PC-3 (cell line): ENCODE measurements around the gene MCF2L2. TPM values are rescaled to one million over a fixed set of nuclear protein-coding genes. Genes with fewer than 3 reads are reported as not detected.
"Not testable (repeated sequence)": the region's sequence is repeated elsewhere in the genome, so short reads cannot be mapped to it uniquely, and the experiment has no call there.

Source experiments
- ATAC-seq: fragments of 200-7000 bp; cut with Tn5 transposase; 2 replicates; pipeline ENCODE4 v1.9.1; 2020; ENCODE audit warnings: mild to moderate bottlenecking, moderate library complexity
- BruUV-seq: library from RNA; stranded (reverse); fragments of 400-500 nt; replicated peaks from 2 replicates; lab custom pipeline; 2021; lab: Mats Ljungman, UMichigan
- CTCF ChIA-PET: fragments of 300-600 bp; sonication (Branson Sonifier 250); formaldehyde crosslinking; loops from one replicate; lab custom pipeline; 2022; ENCODE audit warnings: antibody characterized with exemption; lab: Charles Lee
- POLR2A ChIA-PET: fragments of 300-600 bp; sonication (Branson Sonifier 250); formaldehyde crosslinking; loops from one replicate; lab custom pipeline; 2022; ENCODE audit warnings: antibody characterized with exemption; ENCODE audit not compliant: unreplicated experiment; lab: Charles Lee
- DNase-seq: peaks from one replicate; pipeline ENCODE4 v3.0.0-alpha.2; 2015
- H2AFZ ChIP-seq: fragments of 300-600 bp; sonication (generic); 2 replicates; pipeline ENCODE4 v1.6.0; 2016; ENCODE audit warnings: antibody characterized with exemption, low read length
- H3F3A ChIP-seq: fragments of 300-600 bp; sonication (generic); one replicate; pipeline ENCODE4 v1.6.0; 2017; ENCODE audit warnings: antibody characterized with exemption, low read length, control low read depth, mild to moderate bottlenecking; ENCODE audit not compliant: unreplicated experiment
- H3K27ac ChIP-seq: fragments of 300-600 bp; sonication (generic); 2 replicates; pipeline ENCODE4 v1.5.1; 2016; ENCODE audit warnings: mild to moderate bottlenecking, low read length
- H3K27me3 ChIP-seq: fragments of 300-600 bp; sonication (generic); 2 replicates; pipeline ENCODE4 v1.6.1; 2016; ENCODE audit warnings: low read length, mixed read lengths
- H3K36me3 ChIP-seq: fragments of 300-600 bp; sonication (generic); 2 replicates; pipeline ENCODE4 v1.6.1; 2016; ENCODE audit warnings: low read depth, mixed run types, low read length, mixed read lengths
- H3K4me1 ChIP-seq: fragments of 300-600 bp; sonication (generic); 2 replicates; pipeline ENCODE4 v1.5.1; 2016; ENCODE audit warnings: low read length; ENCODE audit not compliant: insufficient read depth
- H3K4me2 ChIP-seq: fragments of 300-600 bp; sonication (generic); 2 replicates; pipeline ENCODE4 v1.6.0; 2016; ENCODE audit warnings: low read length
- H3K4me3 ChIP-seq: fragments of 300-600 bp; sonication (generic); 2 replicates; pipeline ENCODE4 v1.5.1; 2016; ENCODE audit warnings: mild to moderate bottlenecking, low read length, mixed read lengths
- H3K79me2 ChIP-seq: fragments of 300-600 bp; sonication (generic); 2 replicates; pipeline ENCODE4 v1.6.1; 2017; ENCODE audit warnings: low read length, mixed read lengths
- H3K9ac ChIP-seq: fragments of 300-600 bp; sonication (generic); 2 replicates; pipeline ENCODE4 v1.6.0; 2016; ENCODE audit warnings: mild to moderate bottlenecking, low read length
- H3K9me2 ChIP-seq: fragments of 300-600 bp; sonication (generic); replicated peaks from 2 replicates; pipeline ENCODE4 v1.6.1; 2016; ENCODE audit warnings: mixed run types, low read length, mixed read lengths
- H3K9me3 ChIP-seq: fragments of 300-600 bp; sonication (generic); 2 replicates; pipeline ENCODE4 v1.6.1; 2016; ENCODE audit warnings: low read length, mixed read lengths
- H4K20me1 ChIP-seq: fragments of 300-600 bp; sonication (generic); 2 replicates; pipeline ENCODE4 v1.6.1; 2016; ENCODE audit warnings: low read length, mixed read lengths
- EZH2 ChIP-seq: fragments of 300-600 bp; sonication (generic); IDR thresholded peaks from one replicate; pipeline ENCODE4 v1.6.1; 2017; ENCODE audit warnings: antibody characterized with exemption, mild to moderate bottlenecking, low read length; ENCODE audit not compliant: unreplicated experiment
- EZH2phosphoT487 ChIP-seq: fragments of 300-600 bp; sonication (generic); IDR thresholded peaks from 2 replicates; pipeline ENCODE4 v1.6.1; 2018; ENCODE audit warnings: mild to moderate bottlenecking, antibody characterized with exemption, low read length, borderline replicate concordance
- intact Hi-C: fragments of 100-400 bp; cut with micrococcal nuclease; formaldehyde crosslinking; loops from 2 replicates; pipeline ENCODE4 v1.9.0; 2023
- total RNA-seq: library from RNA; depleted of rRNA; stranded (reverse); fragments of >200 nt; gene quantifications from 2 replicates; pipeline ENCODE4 v1.2.3, GENCODE V29; 2014
- TF ChIP-seq, protein P1 (sequence below): fragments of 300-600 bp; sonication (generic); conservative IDR thresholded peaks from 2 replicates; pipeline ENCODE4 v1.5.1; 2017; ENCODE audit warnings: antibody characterized with exemption, low read depth, mild to moderate bottlenecking, low read length

MCF2L2 gene
- total RNA-seq, 1 experiment from 2014 or later: 3.6 TPM

DNA sequence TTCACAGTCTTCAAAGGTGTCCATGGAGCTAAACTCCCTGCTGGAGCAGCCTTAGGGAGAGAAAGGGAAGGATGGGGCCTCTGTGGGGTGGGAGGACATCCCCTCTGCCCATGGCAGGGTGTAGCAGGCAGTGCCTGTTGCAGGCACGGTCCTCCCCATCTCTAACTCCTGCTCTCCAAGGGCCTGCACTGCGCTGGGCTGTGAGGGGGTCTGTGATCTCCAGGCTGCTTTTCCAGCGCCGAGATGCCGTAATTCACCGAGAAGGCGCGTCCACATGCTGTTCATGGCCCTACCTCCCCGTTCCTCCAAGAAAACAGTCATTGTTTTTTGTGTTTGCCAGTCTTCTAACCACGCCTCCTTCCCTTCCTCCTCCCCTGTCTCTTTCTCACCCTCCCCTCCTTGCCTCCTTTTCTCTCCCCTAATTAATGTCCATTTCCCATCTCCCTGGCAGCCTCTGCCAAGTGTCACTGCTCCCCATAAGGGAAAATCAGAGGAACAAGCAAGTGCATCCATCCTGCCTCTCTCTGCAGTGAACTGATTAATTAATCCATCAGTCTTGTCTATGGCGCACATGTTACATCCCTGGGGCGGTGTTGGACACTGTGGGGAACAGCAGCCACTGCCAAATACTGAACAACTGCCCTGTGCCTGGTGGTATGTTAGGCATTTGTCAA is 248.2 kb downstream of the MCF2L2 start:
- ATAC-seq (peak; percentile 1; the same call in 1 of the 2 replicates), DNase-seq (peak; percentile 16)
- H2AFZ ChIP-seq: peak overlapping the region; percentile 87
- H3K9me2 ChIP-seq: no peaks in the 10 kb centered on the region
- H3F3A ChIP-seq: no peaks in the 10 kb centered on the region
- no TSS peak for BruUV-seq
- no peaks in the 10 kb centered on the region for H4K20me1 ChIP-seq
- no peak overlapping the region; the same call in 1 of the 2 replicates for H3K9ac ChIP-seq
- no peaks in the 10 kb centered on the region for H3K79me2 ChIP-seq
- no peak overlapping the region for H3K27ac ChIP-seq
- H3K4me3 ChIP-seq: peak overlapping the region; percentile 85; the same call in 1 of the 2 replicates
- H3K27me3 ChIP-seq: no peaks in the 10 kb centered on the region
- no peak for TF ChIP-seq EZH2phosphoT487
- TF ChIP-seq EZH2: no peak
- TF ChIP-seq, protein P1, sequence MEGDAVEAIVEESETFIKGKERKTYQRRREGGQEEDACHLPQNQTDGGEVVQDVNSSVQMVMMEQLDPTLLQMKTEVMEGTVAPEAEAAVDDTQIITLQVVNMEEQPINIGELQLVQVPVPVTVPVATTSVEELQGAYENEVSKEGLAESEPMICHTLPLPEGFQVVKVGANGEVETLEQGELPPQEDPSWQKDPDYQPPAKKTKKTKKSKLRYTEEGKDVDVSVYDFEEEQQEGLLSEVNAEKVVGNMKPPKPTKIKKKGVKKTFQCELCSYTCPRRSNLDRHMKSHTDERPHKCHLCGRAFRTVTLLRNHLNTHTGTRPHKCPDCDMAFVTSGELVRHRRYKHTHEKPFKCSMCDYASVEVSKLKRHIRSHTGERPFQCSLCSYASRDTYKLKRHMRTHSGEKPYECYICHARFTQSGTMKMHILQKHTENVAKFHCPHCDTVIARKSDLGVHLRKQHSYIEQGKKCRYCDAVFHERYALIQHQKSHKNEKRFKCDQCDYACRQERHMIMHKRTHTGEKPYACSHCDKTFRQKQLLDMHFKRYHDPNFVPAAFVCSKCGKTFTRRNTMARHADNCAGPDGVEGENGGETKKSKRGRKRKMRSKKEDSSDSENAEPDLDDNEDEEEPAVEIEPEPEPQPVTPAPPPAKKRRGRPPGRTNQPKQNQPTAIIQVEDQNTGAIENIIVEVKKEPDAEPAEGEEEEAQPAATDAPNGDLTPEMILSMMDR: no peak
- H3K9me3 ChIP-seq: no peaks in the 10 kb centered on the region
- H3K4me1 ChIP-seq: peaks cover 22% of the 10 kb centered on the region
- peak overlapping the region; percentile 94 for H3K4me2 ChIP-seq
- no peaks in the 10 kb centered on the region for H3K36me3 ChIP-seq
- POLR2A ChIA-PET: interaction anchor here (0.6 kb wide), 1 partner anchor 18 kb away, joined by 3 read pairs; no protein-coding TSS in a partner anchor
- CTCF ChIA-PET: interaction anchor here (2.8 kb wide), 1 partner anchor 57 kb away, joined by 25 read pairs; no protein-coding TSS in a partner anchor
- intact Hi-C loops: loop anchor here (5.0 kb wide), 2 partner anchors 273 to 468 kb away; no protein-coding TSS in a partner anchor

GRCh38 chr3:183179550-183179908 is 248.9 kb downstream of the MCF2L2 start:
- peak; percentile 4 for ATAC-seq
- peaks cover 17% of the 10 kb centered on the region; the same call in 1 of the 2 replicates for H3K4me1 ChIP-seq
- POLR2A ChIA-PET: interaction anchor here (0.6 kb wide), 1 partner anchor 18 kb away, joined by 3 read pairs; no protein-coding TSS in a partner anchor
- intact Hi-C loops: loop anchor here (1.0 kb wide), 1 partner anchor 57 kb away; no protein-coding TSS in a partner anchor
- not testable (repeated sequence) for H3F3A ChIP-seq, H3K9me3 ChIP-seq, H3K9me2 ChIP-seq, H4K20me1 ChIP-seq, H3K27me3 ChIP-seq, H3K36me3 ChIP-seq, H3K27ac ChIP-seq, H3K79me2 ChIP-seq, DNase-seq
- peak overlapping the region; percentile 94 for H3K4me2 ChIP-seq
- TSS peak; percentile 28 for BruUV-seq
- H3K9ac ChIP-seq: peak overlapping the region; percentile 65
- CTCF ChIA-PET: interaction anchor here (0.6 to 2.8 kb wide), 2 partner anchors 56 to 575 kb away, joined by 3 to 25 read pairs; no protein-coding TSS in a partner anchor
- peak overlapping the region; percentile 85 for H3K4me3 ChIP-seq
- H2AFZ ChIP-seq: peak overlapping the region; percentile 87

GRCh38 chr3:183178833-183179549 is 249.4 kb downstream of the MCF2L2 start:
- POLR2A ChIA-PET: interaction anchor here (0.7 kb wide), 2 partner anchors 15 to 243 kb away, joined by 3 to 7 read pairs; no protein-coding TSS in a partner anchor
- no peaks in the 10 kb centered on the region for H4K20me1 ChIP-seq

More at GRCh38 chr3:183178833-183179549, 249.4 kb downstream of the MCF2L2 start:
- Histone ChIP-seq H3K9me2 (no peaks in the 10 kb centered on the region), H2AFZ (peak overlapping the region; percentile 87), H3K9me3 (no peaks in the 10 kb centered on the region), H3K4me3 (peak overlapping the region; percentile 85), H3F3A (no peaks in the 10 kb centered on the region), H3K4me2 (peak overlapping the region; percentile 94), H3K9ac (peak overlapping the region; percentile 65), H3K36me3 (no peaks in the 10 kb centered on the region), H3K4me1 (peaks cover 17% of the 10 kb centered on the region; the same call in 1 of the 2 replicates), H3K27ac (no peak overlapping the region), H3K27me3 (no peaks in the 10 kb centered on the region), H3K79me2 (no peaks in the 10 kb centered on the region)
- TF ChIP-seq EZH2phosphoT487: no peak
- TF ChIP-seq, protein P1: peak; percentile 60
- DNase-seq: peak; percentile 70
- peak; percentile 61 for ATAC-seq
- BruUV-seq: no TSS peak
- CTCF ChIA-PET: interaction anchor here (0.6 to 2.8 kb wide), 5 partner anchors 56 to 576 kb away, joined by 3 to 25 read pairs (median 3); no protein-coding TSS in a partner anchor
- intact Hi-C loops: loop anchor here (1.0 kb wide), 1 partner anchor 57 kb away; no protein-coding TSS in a partner anchor
